OCI-LY3 (cell line): Measurements from ENCODE around the gene SLC25A21.

ENCODE experiments used
- H2AFZ ChIP-seq: fragments of 200-600, 300-600 bp; shearing (Covaris generic); 2 replicates; pipeline ENCODE4 v1.6.0; 2014; ENCODE audit warnings: antibody characterized with exemption, low read depth, low read length
- H3K27ac ChIP-seq: fragments of 200-600, 300-600 bp; sonication (generic); 2 replicates; pipeline ENCODE4 v1.5.1; 2014; ENCODE audit warnings: mild to moderate bottlenecking, low read length, moderate library complexity, mixed read lengths
- H3K27me3 ChIP-seq: fragments of 200-600, 300-600 bp; sonication (generic); 2 replicates; pipeline ENCODE4 v1.6.1; 2014; ENCODE audit warnings: low read depth, low read length, mixed read lengths
- H3K36me3 ChIP-seq: fragments of 200-600, 300-600 bp; sonication (generic); replicated peaks from 2 replicates; pipeline ENCODE3; 2014; ENCODE audit warnings: low read depth, low read length, mixed read lengths
- H3K4me1 ChIP-seq: fragments of 300-600, 200-600 bp; sonication (generic); 2 replicates; pipeline ENCODE4 v1.6.1; 2014; ENCODE audit warnings: low read length, mixed read lengths
- H3K4me2 ChIP-seq: fragments of 200-600, 300-600 bp; sonication (generic); 2 replicates; pipeline ENCODE4 v1.6.1; 2014; ENCODE audit warnings: low read length, mixed read lengths
- H3K4me3 ChIP-seq: fragments of 300-600, 200-600 bp; sonication (generic); 2 replicates; pipeline ENCODE4 v1.5.1; 2014; ENCODE audit warnings: antibody characterized with exemption, mild to moderate bottlenecking, low read length, moderate library complexity
- H3K79me2 ChIP-seq: fragments of 300-600, 200-600 bp; shearing (Covaris generic); 2 replicates; pipeline ENCODE4 v1.6.1; 2014; ENCODE audit warnings: mild to moderate bottlenecking, low read length, mixed read lengths
- H3K9ac ChIP-seq: fragments of 300-600, 200-600 bp; shearing (Covaris generic); 2 replicates; pipeline ENCODE4 v1.6.0; 2014; ENCODE audit warnings: mild to moderate bottlenecking, low read length, moderate library complexity
- H3K9me3 ChIP-seq: fragments of 200-600, 300-600 bp; shearing (Covaris generic); 2 replicates; pipeline ENCODE4 v1.6.1; 2014; ENCODE audit warnings: low read length, mixed read lengths; ENCODE audit not compliant: insufficient read depth
- H4K20me1 ChIP-seq: fragments of 200-600, 300-600 bp; sonication (generic); 2 replicates; pipeline ENCODE4 v1.6.1; 2016; ENCODE audit warnings: low read length, mixed read lengths; ENCODE audit not compliant: insufficient read depth
- CTCF ChIP-seq: fragments of 200-600, 300-600 bp; sonication (generic); IDR thresholded peaks from 2 replicates; pipeline ENCODE4 v1.5.1; 2014; ENCODE audit warnings: antibody characterized with exemption, low read length, low read depth
- EZH2phosphoT487 ChIP-seq: fragments of 200-600 bp; shearing (Covaris generic); IDR thresholded peaks from 2 replicates; pipeline ENCODE4 v1.6.1; 2018; ENCODE audit warnings: antibody characterized with exemption, mixed run types, low read depth

SLC25A21 gene

GRCh38 chr14:36955376-36955775 lies 217.0 kb downstream of the SLC25A21 start:
- Histone ChIP-seq H3K27me3 (no peaks in the 10 kb centered on the region), H3K9ac (no peak overlapping the region), H3K4me3 (no peak overlapping the region), H3K36me3 (no peaks in the 10 kb centered on the region), H3K4me2 (no peak overlapping the region), H4K20me1 (no peaks in the 10 kb centered on the region), H2AFZ (no peak overlapping the region), H3K27ac (no peak overlapping the region), H3K4me1 (no peaks in the 10 kb centered on the region), H3K79me2 (no peaks in the 10 kb centered on the region), H3K9me3 (no peaks in the 10 kb centered on the region)
- no peak for TF ChIP-seq CTCF
- no peak for TF ChIP-seq EZH2phosphoT487

GRCh38 chr14:36952689-36953088 lies 219.7 kb downstream of the SLC25A21 start:
- H3K79me2 ChIP-seq = no peaks in the 10 kb centered on the region
- no peak overlapping the region for H3K4me2 ChIP-seq
- no peaks in the 10 kb centered on the region for H4K20me1 ChIP-seq
- H3K27me3 ChIP-seq = no peaks in the 10 kb centered on the region
- H2AFZ ChIP-seq = no peak overlapping the region
- no peaks in the 10 kb centered on the region for H3K36me3 ChIP-seq
- no peak overlapping the region for H3K4me3 ChIP-seq
- no peaks in the 10 kb centered on the region for H3K9me3 ChIP-seq
- TF ChIP-seq EZH2phosphoT487 (no peak), CTCF (no peak)
- no peak overlapping the region for H3K9ac ChIP-seq
- no peak overlapping the region for H3K27ac ChIP-seq
- no peaks in the 10 kb centered on the region for H3K4me1 ChIP-seq

- Histone ChIP-seq H4K20me1 (no peaks in the 10 kb centered on the region), H3K9ac (no peak overlapping the region), H3K27ac (no peak overlapping the region), H3K4me3 (no peak overlapping the region), H3K4me2 (no peak overlapping the region), H3K27me3 (no peaks in the 10 kb centered on the region), H2AFZ (no peak overlapping the region), H3K79me2 (no peaks in the 10 kb centered on the region), H3K36me3 (no peaks in the 10 kb centered on the region), H3K4me1 (no peaks in the 10 kb centered on the region), H3K9me3 (no peaks in the 10 kb centered on the region)
- TF ChIP-seq EZH2phosphoT487 (no peak), CTCF (no peak)
Measured at GRCh38 chr14:36951380-36951911, 221.0 kb downstream of the SLC25A21 start.

GRCh38 chr14:36950812-36951211 lies 221.6 kb downstream of the SLC25A21 start:
- no peaks in the 10 kb centered on the region for H3K4me1 ChIP-seq
- H3K4me2 ChIP-seq = no peak overlapping the region
- no peaks in the 10 kb centered on the region for H4K20me1 ChIP-seq
- no peaks in the 10 kb centered on the region for H3K79me2 ChIP-seq
- no peak overlapping the region for H3K27ac ChIP-seq
- no peak overlapping the region for H2AFZ ChIP-seq
- H3K9ac ChIP-seq = no peak overlapping the region
- no peaks in the 10 kb centered on the region for H3K9me3 ChIP-seq
- H3K27me3 ChIP-seq = no peaks in the 10 kb centered on the region
- H3K36me3 ChIP-seq = no peaks in the 10 kb centered on the region
- TF ChIP-seq CTCF (no peak), EZH2phosphoT487 (no peak)
- no peak overlapping the region for H3K4me3 ChIP-seq
